GM21528 (cell line): Measurements from ENCODE around the gene TREH.

ENCODE experiments used
- ATAC-seq: cut with Tn5 transposase; IDR thresholded peaks from one replicate; pipeline ENCODE4 v1.9.1; 2021; ENCODE audit warnings: mild to moderate bottlenecking, moderate library complexity; ENCODE audit not compliant: unreplicated experiment, low FRiP score

TREH gene

DNA sequence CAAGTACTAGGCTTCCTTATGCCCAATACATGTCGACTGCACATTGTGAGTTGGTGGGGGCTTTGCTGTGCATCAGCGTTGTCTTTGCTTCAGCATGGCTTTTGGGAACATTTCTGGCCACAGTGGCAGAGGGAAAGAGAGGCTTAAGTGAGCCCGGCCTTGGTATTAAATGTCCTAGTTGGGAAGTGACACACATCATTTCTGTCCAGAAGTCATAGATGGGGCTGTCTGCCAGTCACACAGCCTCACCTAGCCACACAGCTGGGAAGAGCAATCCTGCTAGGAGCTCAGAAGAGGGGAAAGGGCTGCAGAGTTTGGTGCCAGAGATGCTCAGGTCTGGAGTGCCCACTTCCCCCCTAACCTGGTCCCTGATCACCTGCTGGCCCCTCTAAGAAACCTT, 27.6 kb downstream of the TREH start:
- ATAC-seq: no peak

DNA sequence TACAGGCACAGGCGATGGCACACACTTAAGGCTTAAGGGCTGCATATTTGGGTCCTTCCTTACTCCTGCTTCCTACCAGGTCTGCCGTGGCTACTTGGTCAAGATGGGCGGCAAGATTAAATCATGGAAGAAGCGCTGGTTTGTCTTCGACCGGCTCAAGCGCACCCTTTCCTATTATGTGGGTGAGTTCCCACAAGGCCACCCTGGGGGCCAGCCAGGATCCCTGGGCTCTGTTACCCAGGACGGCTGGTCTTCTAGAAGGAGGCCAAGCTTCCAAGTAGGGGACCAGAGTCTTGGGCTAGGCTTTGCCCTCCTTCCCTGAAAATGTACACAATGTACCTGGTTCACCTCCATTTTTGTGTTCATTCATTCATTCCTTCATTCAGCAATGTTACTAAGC, 29.1 kb downstream of the TREH start:
- no peak for ATAC-seq

DNA sequence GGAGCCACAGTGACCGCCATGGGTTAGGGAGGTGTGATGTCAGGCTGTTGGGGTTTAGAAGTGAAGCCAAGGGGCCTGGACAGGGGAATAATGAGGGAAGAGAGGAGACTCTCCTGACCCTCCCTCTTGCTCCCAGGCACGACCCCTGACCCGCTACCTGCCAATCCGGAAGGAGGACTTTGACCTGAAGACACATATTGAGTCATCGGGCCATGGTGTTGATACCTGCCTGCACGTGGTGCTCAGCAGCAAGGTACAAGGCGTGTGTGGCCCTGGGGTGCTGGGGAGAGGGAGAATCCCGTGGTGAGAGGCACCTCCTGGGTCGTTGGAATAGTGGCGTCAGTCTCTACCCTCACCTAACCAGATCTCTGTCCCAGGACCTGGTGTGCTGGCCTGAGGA, 29.5 kb downstream of the TREH start:
- no peak for ATAC-seq

DNA sequence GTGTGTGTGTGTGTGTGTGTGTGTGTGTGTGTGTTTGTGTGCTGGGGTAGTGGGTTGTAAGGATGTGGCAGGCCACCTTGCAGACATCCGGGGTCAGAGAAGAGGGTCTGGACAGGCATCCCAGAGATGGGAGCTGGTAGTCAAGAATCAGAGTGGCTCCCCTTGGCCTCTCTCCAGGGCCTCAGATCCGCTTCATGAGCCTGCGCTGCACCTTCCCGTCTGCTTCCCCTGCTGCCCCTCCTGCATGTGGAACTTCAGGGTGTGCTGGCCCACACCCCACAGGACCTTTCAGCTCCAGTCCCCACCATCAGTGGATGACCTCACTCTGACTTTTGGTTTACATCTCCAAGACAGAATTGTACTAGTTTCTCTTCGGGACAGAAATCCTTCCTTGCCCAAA, 31.2 kb downstream of the TREH start:
- ATAC-seq: no peak

DNA sequence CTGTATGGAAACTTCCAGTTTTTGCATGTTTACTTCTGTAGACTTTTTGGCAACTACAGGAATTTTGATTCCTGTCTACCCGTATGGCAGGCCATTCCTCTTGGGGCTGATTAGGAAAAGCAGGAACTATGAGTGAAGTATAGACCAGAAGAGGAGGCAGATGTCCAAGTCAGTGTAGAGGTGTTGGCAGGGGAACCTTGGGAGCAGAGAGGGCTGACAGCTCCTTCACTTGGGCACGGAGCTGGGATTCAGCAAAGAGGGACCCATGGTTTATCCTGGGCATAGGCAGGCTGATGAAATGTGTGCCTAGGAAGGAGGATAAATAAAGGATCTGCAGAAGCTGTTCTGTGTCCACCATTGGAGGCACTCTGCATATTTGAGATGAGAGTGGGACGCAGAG, 33.1 kb downstream of the TREH start:
- ATAC-seq: no peak

DNA sequence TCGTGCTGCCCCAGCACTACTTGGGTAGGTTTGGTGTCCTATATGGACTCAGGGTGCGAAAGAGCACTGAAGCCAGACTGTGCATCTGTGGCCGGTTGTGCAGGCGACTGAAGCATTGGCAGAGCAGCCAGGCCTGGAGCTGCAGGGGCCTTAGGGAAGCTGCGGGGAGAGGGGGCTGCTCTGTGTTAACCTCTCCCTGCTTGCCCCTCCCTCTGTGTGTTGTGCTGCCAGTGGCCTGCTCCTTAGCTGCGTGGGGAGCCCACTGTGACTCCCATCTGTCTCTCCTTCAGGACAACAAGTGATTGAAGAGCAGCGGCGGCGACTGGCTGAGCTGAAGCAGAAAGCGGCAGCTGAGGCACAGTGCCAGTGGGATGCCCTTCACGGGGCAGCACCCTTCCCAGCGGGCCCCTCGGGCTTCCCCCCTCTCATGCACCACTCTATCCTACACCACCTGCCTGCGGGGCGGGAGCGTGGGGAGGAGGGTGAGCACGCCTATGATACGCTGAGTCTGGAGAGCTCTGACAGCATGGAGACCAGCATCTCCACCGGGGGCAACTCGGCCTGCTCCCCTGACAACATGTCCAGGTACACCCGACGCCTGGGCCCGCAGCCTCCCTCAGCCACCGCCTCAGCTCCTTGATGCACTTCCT, 34.3 kb downstream of the TREH start:
- no peak for ATAC-seq

DNA sequence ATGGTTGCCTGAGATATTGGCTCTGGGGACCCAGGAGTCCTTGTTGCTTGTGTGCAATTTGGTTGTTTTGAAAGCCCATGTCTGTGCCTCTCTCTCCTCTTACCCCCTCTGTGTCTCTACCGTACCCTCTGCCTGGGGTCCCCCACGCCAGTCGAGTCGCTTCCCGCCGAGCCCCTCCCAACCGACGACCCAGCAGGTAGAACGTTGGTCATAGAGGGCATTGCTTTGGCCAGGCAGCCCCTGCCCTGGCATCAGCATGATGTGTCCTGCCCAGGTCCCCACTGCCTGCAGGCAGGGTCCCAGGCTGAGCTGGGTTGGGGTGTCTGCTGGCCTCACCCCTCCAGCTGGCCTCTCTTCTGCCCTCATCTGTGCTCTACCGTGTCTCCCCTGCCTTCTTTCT, 35.0 kb downstream of the TREH start:
- ATAC-seq: no peak

DNA sequence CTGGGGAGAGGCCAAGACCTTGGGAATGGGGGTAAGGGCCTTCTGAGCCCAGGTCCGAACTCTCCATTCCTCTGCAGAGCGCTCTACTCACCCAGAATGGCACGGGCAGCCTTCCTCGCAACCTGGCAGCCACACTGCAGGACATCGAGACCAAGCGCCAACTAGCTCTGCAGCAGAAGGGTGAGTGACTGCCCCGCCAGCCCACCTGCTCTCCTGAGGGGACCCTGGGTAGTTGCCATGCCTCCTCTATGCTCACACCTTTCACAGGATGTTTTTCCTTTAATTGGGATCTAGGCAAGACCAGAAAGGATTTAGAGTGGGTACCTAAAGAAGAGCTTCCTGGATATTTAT, 35.5 kb downstream of the TREH start:
- ATAC-seq: no peak

DNA sequence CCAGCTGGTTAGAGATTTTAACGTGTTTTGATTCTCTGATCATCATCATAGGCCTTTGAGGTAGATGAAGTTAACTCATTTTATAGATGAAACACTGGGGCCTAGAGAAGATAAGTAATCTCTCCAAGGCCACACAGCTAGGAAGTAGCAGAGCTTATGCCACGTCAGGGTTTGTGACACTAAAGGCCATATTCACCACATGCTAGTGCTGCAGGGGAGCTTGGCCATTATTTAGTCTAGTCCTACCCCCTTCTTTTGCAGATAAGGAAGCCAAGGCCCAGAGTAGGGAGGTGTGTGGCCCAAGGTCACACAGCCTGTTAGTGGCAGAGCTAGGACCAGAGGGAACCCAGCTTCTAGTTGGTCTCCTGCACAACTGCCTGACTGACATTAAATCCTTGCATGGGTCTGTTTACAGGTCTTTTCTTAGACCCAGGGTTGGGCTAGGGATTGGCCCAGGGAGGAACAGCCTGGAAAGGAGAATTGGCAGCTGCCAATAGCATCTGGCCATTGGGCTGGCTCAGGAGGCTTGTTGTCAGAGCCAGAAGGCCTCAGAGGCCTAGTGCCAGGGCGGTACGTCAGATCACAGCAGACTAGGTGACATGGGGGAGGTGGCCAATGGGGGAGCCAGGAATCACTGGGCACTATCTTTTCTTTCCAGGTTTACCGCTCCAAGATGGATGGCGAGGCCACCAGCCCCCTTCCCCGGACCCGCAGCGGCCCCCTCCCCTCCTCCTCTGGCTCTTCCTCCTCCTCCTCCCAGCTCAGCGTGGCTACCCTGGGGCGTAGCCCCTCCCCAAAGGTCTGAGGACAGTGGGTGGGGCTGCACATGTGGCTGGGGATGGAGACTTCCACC, 36.1 kb downstream of the TREH start:
- ATAC-seq: no peak

DNA sequence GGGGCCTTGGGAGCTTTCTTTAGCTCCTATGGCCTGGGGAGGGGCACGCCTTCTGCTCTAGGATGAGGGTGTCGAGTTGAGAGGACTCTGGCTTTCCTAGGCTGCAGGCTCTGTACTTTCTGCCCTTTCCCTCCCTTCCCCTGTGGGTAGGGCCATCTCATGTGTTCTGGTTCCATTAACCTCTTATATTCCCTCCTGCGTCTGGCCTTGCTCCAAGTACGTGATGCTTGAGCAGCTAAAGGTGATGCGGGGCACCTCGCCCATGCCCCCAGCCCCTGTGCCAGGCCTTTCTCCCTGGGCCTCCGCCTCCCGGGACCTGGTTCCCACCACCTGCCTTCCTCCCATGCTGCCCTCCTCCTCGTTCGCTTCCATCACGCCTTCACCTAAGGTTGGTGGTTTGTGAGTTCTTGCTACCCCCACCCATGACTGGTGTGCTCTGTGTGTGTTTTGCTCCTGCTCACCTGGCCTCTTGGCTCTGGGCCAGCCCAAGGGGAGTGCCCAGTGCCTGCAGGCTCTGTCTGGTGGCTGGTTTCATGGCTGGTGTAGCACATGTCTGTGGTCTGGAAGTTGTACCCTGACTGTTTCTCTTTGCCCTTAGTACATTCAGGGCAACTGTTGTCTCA, 37.9 kb downstream of the TREH start:
- no peak for ATAC-seq

DNA sequence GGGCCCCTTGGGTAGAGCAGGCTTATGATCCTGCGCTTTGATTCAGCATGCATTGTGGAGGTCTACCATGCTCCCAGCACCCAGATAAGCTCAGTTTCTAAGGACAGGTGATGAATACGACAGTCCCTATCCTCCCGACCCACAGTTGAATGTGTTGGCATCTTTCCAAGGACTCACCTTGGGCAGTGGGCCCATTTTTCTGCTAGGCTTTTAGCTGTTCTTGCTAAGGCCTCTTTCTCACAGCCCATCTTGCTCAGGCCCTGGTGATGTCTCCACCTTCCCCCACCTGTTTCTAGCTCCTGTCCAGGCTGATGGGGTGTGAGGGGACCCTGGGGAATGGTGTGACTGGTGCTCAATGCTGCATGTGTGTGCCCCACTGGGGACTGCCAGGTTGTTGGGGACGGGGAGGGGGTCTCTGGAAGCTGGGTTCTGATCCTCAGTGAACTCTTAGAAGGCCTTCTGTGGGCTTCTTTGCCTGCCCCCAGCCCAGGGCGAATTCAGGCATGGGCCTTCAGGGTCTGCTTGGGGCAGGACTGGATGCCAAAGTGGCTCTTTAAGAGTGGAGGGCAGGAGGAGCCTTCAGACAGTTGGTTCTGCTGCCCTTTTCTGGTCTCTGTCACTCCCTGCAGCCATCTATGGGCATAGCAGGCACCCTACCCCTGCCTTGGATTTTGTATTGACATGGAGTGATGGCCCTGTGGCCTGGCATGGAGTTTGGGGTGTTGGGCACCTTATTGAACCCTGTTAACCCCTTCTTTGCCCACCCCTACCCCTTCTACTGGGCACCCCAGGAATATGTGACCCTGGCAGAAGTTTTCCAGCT, 38.9 kb downstream of the TREH start:
- no peak for ATAC-seq

DNA sequence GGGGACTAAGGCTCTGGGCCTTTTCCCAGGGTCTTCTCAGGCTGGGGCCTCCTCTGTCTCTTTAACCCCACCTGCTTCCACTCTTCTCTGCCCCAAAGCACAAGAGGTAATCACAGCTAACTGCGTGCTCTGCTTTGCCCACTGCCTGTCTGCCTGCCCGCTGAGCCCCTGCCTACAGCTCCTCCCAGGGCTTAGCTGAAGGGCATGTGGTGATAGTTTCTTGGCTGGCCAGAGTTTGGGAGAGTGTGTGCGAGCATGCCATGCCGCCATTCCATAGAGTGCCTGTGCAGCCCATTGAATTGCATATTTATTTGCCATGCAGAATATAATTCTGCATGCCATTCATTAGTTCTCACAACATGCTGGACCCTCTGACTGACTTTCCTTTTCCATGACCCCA, 39.6 kb downstream of the TREH start:
- no peak for ATAC-seq

DNA sequence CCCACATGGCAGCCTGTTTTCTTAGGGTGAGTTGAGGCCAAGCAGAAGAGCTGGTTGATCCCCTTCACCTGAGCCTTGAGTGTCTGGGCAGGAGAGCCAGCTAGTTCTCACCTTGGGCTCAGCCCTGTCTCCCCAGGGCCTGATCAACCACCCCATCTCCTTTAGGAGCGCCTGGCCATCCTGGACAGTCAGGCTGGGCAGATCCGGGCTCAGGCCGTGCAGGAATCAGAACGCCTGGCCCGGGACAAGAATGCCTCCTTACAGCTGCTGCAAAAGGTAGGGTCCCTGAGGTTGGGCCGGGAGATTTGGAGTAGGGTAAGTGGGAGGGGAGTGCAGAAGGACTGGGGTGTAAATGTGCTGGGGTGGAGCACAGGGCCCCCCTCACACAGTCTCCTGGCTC, 40.7 kb downstream of the TREH start:
- ATAC-seq: no peak

DNA sequence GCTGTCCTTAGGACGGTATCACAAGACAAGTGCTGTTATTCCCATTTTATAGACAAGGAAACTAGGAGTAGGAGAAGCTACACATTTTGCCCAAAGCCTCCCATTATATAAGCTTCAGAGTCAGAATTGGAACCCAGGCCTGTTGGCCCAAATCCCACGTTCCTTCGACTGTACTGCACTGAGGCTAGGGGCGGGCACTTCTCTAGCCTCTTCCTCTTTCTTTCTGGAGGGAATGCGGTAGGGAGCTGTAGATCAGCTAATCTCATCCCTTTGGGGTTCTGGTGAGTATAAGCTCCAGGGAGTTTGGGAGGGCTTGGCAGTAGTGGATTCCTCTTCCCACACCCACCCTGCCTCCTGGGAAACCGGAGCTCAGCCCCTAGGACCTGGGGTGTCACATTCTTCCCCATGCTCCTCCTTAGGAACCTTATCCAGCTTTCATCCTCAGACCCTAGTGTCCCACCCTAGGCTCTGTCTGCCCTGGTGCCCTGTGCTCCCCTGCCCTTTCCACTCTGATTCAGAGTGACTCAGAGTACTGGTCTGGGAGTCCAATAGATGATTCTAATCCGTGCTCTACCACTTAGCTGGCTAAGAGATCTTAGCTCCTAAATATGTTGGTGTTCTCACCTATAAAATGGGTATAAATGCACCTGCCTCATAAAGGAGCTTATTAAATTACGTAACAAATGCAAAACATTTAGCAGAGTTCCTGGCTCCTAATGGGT, 42.7 kb downstream of the TREH start:
- no peak for ATAC-seq

DNA sequence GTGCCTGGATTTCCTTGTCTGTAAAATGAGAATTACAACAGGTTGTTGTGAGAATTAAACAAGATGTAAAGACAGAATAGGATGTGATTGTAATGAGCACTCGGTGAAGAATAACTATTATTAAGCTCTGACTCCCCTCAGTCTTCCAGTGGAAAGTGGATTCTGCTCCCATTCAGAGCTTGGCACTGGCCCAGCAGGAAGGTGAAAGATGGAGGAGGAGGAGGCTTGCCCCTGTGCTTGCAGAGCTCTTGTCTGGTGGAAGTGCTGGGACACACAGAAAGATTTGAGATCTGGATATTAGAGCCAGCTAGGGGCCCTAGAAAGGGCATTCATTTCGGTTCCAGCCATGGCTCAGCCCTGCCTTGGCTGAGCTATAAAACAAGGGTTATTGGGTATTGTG, 43.8 kb downstream of the TREH start:
- ATAC-seq: no peak

DNA sequence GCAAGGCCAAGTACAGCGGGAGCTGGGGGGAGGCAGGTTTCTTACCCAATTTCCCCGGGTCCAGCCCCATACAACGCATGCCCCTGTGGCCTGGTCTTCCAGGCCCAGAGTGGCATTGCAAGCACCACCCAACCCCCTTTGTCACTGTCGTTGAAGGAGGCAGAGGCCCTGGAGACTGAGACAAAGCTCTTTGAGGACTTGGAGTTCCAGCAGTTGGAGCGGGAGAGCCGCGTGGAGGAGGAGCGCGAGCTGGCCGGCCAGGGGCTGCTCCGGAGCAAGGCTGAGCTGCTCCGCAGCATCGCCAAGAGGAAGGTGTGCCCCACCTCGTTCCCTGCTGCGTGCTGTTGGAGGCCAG, 44.2 kb downstream of the TREH start:
- no peak for ATAC-seq

DNA sequence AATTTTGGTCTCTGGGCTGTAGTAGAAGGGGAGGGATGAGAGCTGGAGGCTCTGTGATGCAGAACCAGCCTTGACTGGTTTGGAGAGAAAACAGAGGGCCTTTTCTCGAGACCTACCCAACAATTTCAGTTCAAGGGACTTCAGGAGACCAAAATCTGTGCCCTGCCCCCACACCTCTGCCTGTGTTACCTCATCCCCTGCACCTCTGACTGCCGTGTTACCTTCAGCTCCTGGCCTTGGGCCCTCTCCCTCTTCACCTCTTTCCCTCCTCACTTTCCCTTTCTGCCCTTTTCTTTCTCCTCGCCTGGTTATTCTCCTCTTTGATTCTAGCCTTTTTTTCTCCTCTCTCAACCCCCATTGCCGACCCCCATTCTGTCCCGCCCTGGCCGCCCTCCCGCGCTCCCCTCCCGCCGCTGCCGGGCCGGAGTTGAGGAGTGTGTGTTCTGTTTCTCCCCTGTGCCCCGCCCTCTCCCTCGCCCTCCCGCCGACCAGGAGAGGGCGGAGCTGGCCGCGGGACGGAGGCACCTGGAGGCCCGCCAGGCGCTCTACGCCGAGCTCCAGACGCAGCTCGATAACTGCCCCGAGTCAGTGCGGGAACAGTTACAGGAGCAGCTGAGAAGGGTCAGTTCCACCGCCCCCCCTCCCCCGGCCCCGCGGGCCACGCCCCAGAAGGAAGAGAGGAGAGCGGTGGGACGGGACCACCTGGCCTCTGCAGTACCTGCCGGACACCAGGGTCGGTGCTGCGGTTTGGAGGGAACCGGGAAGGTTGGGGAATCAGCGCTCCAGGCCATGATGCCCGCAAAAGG, 44.8 kb downstream of the TREH start:
- ATAC-seq: no peak

DNA sequence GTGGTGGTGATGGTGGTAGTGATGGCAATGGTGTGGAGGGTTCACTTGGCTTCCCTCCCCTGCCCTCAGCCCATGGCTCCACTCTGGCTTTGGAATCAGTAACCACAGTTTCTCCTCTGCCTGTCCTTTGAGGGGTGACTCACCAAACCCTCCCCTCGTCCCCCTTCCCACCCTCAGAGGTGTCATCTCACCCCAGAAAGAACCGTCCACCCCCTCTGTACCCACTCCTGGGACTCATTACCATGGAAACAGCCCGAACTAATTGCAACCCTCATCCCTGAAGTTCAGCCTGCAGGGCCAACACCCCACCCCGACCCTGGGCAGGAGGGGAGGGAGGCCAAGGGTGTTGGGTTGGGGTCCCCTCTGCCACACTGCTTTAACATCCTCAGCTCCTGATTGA, 45.5 kb downstream of the TREH start:
- no peak for ATAC-seq

DNA sequence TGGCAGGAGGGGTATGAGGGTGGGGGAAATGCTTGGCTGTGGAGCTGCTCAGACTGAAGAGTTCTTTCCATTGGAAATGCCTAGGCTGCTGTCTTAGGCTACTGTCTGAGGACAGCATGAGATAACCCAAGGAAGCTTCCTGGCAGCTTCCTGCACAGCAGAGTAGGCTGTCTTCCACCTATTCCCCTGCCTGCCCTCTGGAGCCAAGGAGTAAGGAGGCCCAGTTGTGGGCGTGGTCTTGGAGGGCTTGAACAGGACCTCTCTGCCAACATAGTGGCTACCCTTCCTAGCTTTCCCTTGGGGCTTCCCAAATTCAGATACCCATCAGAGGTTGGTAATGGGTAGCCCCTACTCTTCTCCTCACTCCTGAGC, 46.1 kb downstream of the TREH start:
- no peak for ATAC-seq
